Stomach (tissue), 4 donors: ENCODE measurements around the gene MTHFSD.

ENCODE experiments used
- EP300 ChIP-seq: sonication (generic); formaldehyde crosslinking; IDR thresholded peaks from one replicate; pipeline ENCODE4 v1.6.1; 2017; ENCODE audit warnings: antibody characterized with exemption
- POLR2A ChIP-seq, 4 donors: fragments of 450-650 bp; IDR thresholded peaks; one replicate each; pipeline ENCODE4 v1.6.1; 2016; ENCODE audit warnings: antibody characterized with exemption in 4 of 4, control low read depth in 2 of 4, mild to moderate bottlenecking in 1 of 4, moderate library complexity in 1 of 4
- POLR2AphosphoS5 ChIP-seq, 3 donors: sonication (generic); formaldehyde crosslinking; IDR thresholded peaks; one replicate each; pipeline ENCODE4 v1.6.1; 2016; ENCODE audit warnings: antibody characterized with exemption in 3 of 3
- TF ChIP-seq, protein P1 (sequence below), 7 experiments: fragments of 450-650 bp in 4 of 7; fragments of 200-600 bp in 3 of 7; sonication (generic) in 3 of 7; IDR thresholded peaks; one replicate each; pipeline ENCODE4 v1.5.1; 2016 to 2019; ENCODE audit warnings: antibody characterized with exemption in 7 of 7, control low read depth in 2 of 7, mild to moderate bottlenecking in 1 of 7

GRCh38 chr16:86504315-86505184, 50.5 kb downstream of the MTHFSD start:
- TF ChIP-seq, protein P1, sequence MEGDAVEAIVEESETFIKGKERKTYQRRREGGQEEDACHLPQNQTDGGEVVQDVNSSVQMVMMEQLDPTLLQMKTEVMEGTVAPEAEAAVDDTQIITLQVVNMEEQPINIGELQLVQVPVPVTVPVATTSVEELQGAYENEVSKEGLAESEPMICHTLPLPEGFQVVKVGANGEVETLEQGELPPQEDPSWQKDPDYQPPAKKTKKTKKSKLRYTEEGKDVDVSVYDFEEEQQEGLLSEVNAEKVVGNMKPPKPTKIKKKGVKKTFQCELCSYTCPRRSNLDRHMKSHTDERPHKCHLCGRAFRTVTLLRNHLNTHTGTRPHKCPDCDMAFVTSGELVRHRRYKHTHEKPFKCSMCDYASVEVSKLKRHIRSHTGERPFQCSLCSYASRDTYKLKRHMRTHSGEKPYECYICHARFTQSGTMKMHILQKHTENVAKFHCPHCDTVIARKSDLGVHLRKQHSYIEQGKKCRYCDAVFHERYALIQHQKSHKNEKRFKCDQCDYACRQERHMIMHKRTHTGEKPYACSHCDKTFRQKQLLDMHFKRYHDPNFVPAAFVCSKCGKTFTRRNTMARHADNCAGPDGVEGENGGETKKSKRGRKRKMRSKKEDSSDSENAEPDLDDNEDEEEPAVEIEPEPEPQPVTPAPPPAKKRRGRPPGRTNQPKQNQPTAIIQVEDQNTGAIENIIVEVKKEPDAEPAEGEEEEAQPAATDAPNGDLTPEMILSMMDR (IDR thresholded peaks at IDR 0.05), result no peak
- TF ChIP-seq POLR2AphosphoS5 (IDR thresholded peaks at IDR 0.05), result peak in 2 of 3 donors; percentile 6 to 54
- TF ChIP-seq POLR2A (IDR thresholded peaks at IDR 0.05), result no peak
- no peak for TF ChIP-seq EP300
